ENCODE measurements around the gene SLC28A1.
A peak's percentile ranks its signal among the peaks of the same experiment; 100 is the strongest.

The SLC28A1 gene

DNA sequence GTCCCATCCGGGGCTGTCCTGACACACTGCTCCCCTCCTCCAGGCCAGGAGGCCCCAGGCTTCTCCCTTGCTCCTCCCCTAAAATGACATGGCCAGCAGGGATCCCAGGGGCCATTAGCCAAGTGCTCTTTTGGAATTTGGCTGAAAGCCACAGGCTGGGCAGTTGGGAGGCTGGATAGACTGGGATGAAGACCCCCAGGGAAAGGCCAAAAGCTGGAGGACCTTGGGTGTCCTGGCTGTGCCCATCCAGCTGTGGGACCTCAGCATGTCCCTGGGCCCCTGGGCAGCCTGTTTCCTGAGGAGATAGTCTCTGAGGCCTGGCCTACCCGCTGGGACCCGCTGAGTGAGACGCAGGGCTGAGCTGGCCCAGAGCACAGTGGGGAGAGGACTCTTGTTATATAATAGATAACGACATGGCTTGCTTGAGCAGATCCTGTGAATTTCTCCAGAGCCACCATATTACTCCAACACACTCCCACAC, 91.4 kb downstream of the SLC28A1 start:
- TF ChIP-seq, protein P1, sequence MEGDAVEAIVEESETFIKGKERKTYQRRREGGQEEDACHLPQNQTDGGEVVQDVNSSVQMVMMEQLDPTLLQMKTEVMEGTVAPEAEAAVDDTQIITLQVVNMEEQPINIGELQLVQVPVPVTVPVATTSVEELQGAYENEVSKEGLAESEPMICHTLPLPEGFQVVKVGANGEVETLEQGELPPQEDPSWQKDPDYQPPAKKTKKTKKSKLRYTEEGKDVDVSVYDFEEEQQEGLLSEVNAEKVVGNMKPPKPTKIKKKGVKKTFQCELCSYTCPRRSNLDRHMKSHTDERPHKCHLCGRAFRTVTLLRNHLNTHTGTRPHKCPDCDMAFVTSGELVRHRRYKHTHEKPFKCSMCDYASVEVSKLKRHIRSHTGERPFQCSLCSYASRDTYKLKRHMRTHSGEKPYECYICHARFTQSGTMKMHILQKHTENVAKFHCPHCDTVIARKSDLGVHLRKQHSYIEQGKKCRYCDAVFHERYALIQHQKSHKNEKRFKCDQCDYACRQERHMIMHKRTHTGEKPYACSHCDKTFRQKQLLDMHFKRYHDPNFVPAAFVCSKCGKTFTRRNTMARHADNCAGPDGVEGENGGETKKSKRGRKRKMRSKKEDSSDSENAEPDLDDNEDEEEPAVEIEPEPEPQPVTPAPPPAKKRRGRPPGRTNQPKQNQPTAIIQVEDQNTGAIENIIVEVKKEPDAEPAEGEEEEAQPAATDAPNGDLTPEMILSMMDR (IDR thresholded peaks at IDR 0.05; ENCODE audit: borderline replicate concordance, control extremely low read depth, extremely low read depth, insufficient read depth, missing control alignments), result no peak
- no peak for DNase-seq (ENCODE audit: low spot score)
- in situ Hi-C loops (cut with MboI; ENCODE audit: low sequenced_read_pairs, unreplicated experiment), result no loop called here

DNA sequence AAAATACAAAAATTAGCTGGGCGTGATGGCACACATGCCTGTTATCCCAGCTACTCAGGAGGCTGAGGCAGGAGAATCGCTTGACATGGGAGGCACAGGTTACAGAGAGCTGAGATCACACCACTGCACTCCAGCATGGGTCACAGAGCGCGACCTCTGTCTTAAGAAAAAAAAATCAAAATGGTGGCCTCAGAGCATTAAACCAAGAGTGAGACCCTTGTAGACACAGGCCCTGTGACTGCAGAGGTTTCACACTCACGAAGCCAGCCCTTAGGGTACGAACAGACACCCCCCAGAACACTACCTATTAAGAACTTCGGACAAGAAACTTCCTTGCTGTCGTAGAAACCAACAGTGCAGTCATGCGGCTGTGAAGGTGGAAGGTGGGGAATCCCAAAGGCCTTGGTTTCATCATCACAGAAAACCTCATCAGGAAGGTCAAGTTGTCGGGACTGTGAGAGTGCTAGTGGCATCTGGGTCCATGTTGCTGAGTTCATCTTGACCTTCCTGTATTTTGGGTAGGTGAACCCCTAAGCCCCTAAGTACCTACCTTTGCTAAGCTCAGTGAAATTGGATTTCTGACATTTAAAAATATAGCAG, 92.4 kb downstream of the SLC28A1 start:
- in situ Hi-C loops (cut with MboI; ENCODE audit: low sequenced_read_pairs, unreplicated experiment), result no loop called here
- TF ChIP-seq, protein P1 (IDR thresholded peaks at IDR 0.05; ENCODE audit: borderline replicate concordance, control extremely low read depth, extremely low read depth, insufficient read depth, missing control alignments), result no peak

DNA sequence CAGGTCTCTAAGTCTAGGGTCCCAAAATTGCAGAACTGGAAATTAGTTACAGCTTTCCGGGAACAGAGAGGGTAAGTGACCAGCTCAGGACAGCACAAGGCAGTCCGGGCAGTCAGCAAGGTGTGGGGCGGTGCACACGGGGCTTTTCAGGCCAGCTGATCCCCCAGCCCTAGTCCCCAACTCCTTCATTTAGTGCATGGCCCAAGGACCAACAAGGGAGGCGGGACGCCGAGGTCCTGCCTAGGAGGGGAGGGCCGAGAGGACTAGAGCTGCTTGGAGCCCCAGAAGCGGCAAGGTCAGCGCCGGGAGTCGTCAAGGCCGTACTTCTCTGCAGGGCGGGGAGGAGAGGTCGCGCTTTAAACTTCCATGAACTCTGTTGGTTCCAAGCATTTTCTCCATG, 95.2 kb downstream of the SLC28A1 start:
- in situ Hi-C loops (cut with MboI; ENCODE audit: low sequenced_read_pairs, unreplicated experiment), result no loop called here
- TF ChIP-seq, protein P1 (IDR thresholded peaks at IDR 0.05; ENCODE audit: borderline replicate concordance, control extremely low read depth, extremely low read depth, insufficient read depth, missing control alignments), result no peak
- DNase-seq (ENCODE audit: low spot score), result no peak

More for the DNA sequence above, 92.4 kb downstream of the SLC28A1 start:
- peak; percentile 60 for DNase-seq (ENCODE audit: low spot score)

GRCh38 chr15:84980196-84981053, 96.0 kb downstream of the SLC28A1 start:
- in situ Hi-C loops (cut with MboI; ENCODE audit: low sequenced_read_pairs, unreplicated experiment), result no loop called here
- peak; percentile 88 for DNase-seq (ENCODE audit: low spot score)
- TF ChIP-seq, protein P1 (IDR thresholded peaks at IDR 0.05; ENCODE audit: borderline replicate concordance, control extremely low read depth, extremely low read depth, insufficient read depth, missing control alignments), result no peak

DNA sequence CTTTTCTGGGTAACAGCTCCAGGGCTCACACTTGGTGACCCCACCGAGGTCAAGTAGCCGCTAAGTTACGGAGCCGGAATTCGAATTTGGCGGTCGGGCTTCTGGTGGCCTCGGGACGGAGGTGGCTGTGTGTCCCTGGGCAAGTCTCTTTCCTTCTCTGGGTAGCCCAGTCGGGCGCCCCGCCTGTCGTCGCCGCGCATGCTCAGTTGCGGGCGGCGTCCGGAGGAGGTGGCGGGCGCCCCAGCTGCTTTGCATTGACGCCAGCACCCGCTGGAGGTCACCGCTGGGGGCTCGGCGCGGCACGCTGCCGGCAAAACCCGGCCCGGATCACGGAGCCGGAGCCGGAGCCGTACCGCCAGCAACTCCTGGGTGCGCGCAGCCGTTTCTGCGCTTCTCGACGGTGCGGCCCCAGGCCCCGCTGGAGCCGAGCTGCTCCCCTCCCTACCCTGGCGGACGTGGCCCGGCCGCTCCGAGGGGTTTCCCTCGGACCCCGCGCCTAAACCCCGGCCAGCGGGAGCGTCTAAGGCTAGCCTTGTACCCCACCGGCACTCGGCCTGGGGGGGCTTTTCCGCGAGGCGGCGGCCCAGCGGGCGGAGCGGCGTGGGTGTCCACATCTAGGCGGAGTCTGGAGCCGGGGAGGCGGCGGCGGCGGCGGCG, 96.7 kb downstream of the SLC28A1 start:
- TF ChIP-seq, protein P1 (IDR thresholded peaks at IDR 0.05; ENCODE audit: borderline replicate concordance, control extremely low read depth, extremely low read depth, insufficient read depth, missing control alignments), result no peak
- peak; percentile 99 for DNase-seq (ENCODE audit: low spot score)
- in situ Hi-C loops (cut with MboI; ENCODE audit: low sequenced_read_pairs, unreplicated experiment), result no loop called here

DNA sequence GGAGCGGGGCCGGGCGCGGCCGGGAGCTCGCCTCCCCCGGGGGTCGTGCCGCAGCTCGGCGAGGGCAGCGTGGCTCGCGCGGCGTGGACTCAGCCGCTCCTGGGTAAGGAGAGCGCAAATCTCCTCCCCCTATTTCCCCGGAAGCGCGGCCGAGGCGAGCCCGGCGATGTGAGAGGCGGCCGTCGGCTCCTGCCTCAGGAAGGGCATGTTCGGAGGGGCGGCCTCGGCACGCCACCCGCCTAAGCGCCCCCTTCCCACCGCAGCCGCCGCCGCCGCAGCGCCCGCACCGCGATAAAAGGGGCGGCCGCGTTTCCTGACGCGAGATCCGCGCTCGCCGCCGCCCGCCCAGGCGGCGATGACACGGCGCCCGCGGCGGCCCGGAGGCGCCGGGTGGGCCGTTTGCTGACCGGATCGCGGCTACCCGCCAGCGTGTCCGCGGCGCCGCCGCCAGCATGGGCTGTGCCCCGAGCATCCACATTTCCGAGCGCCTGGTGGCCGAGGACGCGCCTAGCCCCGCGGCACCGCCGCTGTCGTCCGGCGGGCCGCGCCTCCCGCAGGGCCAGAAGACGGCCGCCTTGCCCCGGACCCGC, 97.3 kb downstream of the SLC28A1 start, which contains the start of gene PDE8A:
PDE8A (plus strand) TSS at position 146 of the 590 bp plus-strand sequence; CDS start at position 453, 307 bp downstream.
- peak; percentile 70 for DNase-seq (ENCODE audit: low spot score)
- in situ Hi-C loops (cut with MboI; ENCODE audit: low sequenced_read_pairs, unreplicated experiment), result no loop called here
- TF ChIP-seq, protein P1 (IDR thresholded peaks at IDR 0.05; ENCODE audit: borderline replicate concordance, control extremely low read depth, extremely low read depth, insufficient read depth, missing control alignments), result no peak

Measured in GM13976 (cell line).